HepG2 (cell line): ENCODE results near the gene FNDC8. TPM values are rescaled to one million over a fixed set of nuclear protein-coding genes. Genes with fewer than 3 reads are reported as not detected.

Experiments used
- CEBPG ChIP-seq: IDR thresholded peaks from 2 replicates; pipeline ENCODE4 v1.6.1; 2016
- CHCHD3 ChIP-seq: sonication (generic); formaldehyde crosslinking; IDR thresholded peaks from 2 replicates; pipeline ENCODE4 v1.8.0; 2022; ENCODE audit warnings: mild to moderate bottlenecking, missing genetic modification reagents, moderate library complexity
- CREM ChIP-seq, 2 experiments: sonication (generic) in 1 of 2; formaldehyde crosslinking in 1 of 2; IDR thresholded peaks; 2 replicates each; pipeline versions ENCODE4 v1.4.0 to v1.6.1; 2016 to 2020; ENCODE audit warnings: antibody characterized with exemption in 1 of 2, mild to moderate bottlenecking in 1 of 2, missing genetic modification reagents in 1 of 2
- GLI4 ChIP-seq: sonication (generic); formaldehyde crosslinking; IDR thresholded peaks from 2 replicates; pipeline ENCODE4 v1.5.1; 2020; ENCODE audit warnings: missing genetic modification reagents, mild to moderate bottlenecking, moderate library complexity, borderline replicate concordance
- HOXA9 ChIP-seq: sonication (generic); formaldehyde crosslinking; IDR thresholded peaks from 2 replicates; pipeline ENCODE4 v1.8.1; 2022; ENCODE audit warnings: missing genetic modification reagents, mild to moderate bottlenecking, moderate library complexity, borderline replicate concordance
- JUNB ChIP-seq: sonication (generic); formaldehyde crosslinking; IDR thresholded peaks from 2 replicates; pipeline ENCODE4 v1.8.0; 2022; ENCODE audit warnings: missing genetic modification reagents, mild to moderate bottlenecking, borderline replicate concordance
- MAFK ChIP-seq, 2 experiments: IDR thresholded peaks in 1 of 2; conservative IDR thresholded peaks in 1 of 2; 2 replicates each; pipeline ENCODE4 v1.6.1; 2011; ENCODE audit warnings: improper control_type of control experiment in 2 of 2, low read length in 2 of 2
- MEIS2 ChIP-seq: sonication (generic); formaldehyde crosslinking; IDR thresholded peaks from 2 replicates; pipeline ENCODE4 v1.9.0; 2021; ENCODE audit warnings: mild to moderate bottlenecking, missing genetic modification reagents
- NFKBIZ ChIP-seq: IDR thresholded peaks from 2 replicates; pipeline ENCODE4 v1.6.1; 2018; ENCODE audit warnings: missing genetic modification reagents, missing compliant biosample characterization
- RELA ChIP-seq: sonication (generic); formaldehyde crosslinking; IDR thresholded peaks from 2 replicates; pipeline ENCODE4 v1.4.0; 2020; ENCODE audit warnings: missing genetic modification reagents
- SSRP1 ChIP-seq: IDR thresholded peaks from 2 replicates; pipeline ENCODE4 v1.6.1; 2016; ENCODE audit warnings: control low read depth
- ZFY ChIP-seq: sonication (generic); formaldehyde crosslinking; IDR thresholded peaks from 2 replicates; pipeline ENCODE4 v1.4.0; 2020; ENCODE audit warnings: missing genetic modification reagents
- ZNF333 ChIP-seq: sonication (generic); formaldehyde crosslinking; IDR thresholded peaks from 2 replicates; pipeline ENCODE4 v1.4.0; 2020; ENCODE audit warnings: mild to moderate bottlenecking, missing genetic modification reagents, borderline replicate concordance
- ZNF451 ChIP-seq: sonication (generic); formaldehyde crosslinking; IDR thresholded peaks from 2 replicates; pipeline ENCODE4 v1.5.0; 2020; ENCODE audit warnings: mild to moderate bottlenecking, missing genetic modification reagents
- ZNF614 ChIP-seq: IDR thresholded peaks from 2 replicates; pipeline ENCODE4 v1.6.1; 2018; ENCODE audit warnings: missing biosample characterization, missing genetic modification reagents, inconsistent platforms, borderline replicate concordance
- ZNF841 ChIP-seq: sonication (generic); formaldehyde crosslinking; IDR thresholded peaks from 2 replicates; pipeline ENCODE4 v1.8.1; 2023; ENCODE audit warnings: missing genetic modification reagents, borderline replicate concordance
- ZNF883 ChIP-seq: sonication (generic); formaldehyde crosslinking; IDR thresholded peaks from 2 replicates; pipeline ENCODE4 v1.5.1; 2020; ENCODE audit warnings: mild to moderate bottlenecking, missing genetic modification reagents; ENCODE audit errors: not compliant biosample characterization
- ZSCAN20 ChIP-seq: sonication (generic); formaldehyde crosslinking; IDR thresholded peaks from 2 replicates; pipeline ENCODE4 v1.4.0; 2020; ENCODE audit warnings: missing genetic modification reagents, mild to moderate bottlenecking, borderline replicate concordance
- polyA plus RNA-seq, 8 experiments: library from polyadenylated mRNA; depleted of rRNA in 3 of 8; stranded (reverse) in 7 of 8; unstranded in 1 of 8; fragments of >200 nt; fragmentation: Illumina TruSeq in 4 of 8; extraction: Trizol in 4 of 8; gene quantifications; 2 replicates each; pipeline versions ENCODE4 v1.2.1 to v1.2.3, GENCODE V29; 2011 to 2016; ENCODE audit warnings: low read depth in 4 of 8, missing spikeins in 1 of 8, mixed read lengths in 1 of 8; ENCODE audit not compliant: insufficient read depth in 1 of 8
- total RNA-seq, 5 experiments: library from RNA; depleted of rRNA; stranded (reverse); fragments of >200 nt; fragmentation: Illumina TruSeq; extraction: Trizol; gene quantifications; 2 replicates each; pipeline ENCODE4 v1.2.3, GENCODE V29; 2016; ENCODE audit warnings: low read depth in 1 of 5
- TF ChIP-seq, protein P1 (sequence below): fragments of 450-650 bp; IDR thresholded peaks from 2 replicates; pipeline ENCODE4 v1.6.1; 2016
- TF ChIP-seq, protein P2 (sequence below): sonication (generic); formaldehyde crosslinking; IDR thresholded peaks from 2 replicates; pipeline ENCODE4 v1.4.0; 2020; ENCODE audit warnings: missing genetic modification reagents, mild to moderate bottlenecking, borderline replicate concordance
- TF ChIP-seq, protein P3 (sequence below): IDR thresholded peaks from 2 replicates; pipeline ENCODE4 v1.6.1; 2012; ENCODE audit warnings: inconsistent platforms
- TF ChIP-seq, protein P4 (sequence below): sonication (generic); formaldehyde crosslinking; IDR thresholded peaks from 2 replicates; pipeline ENCODE4 v1.4.0; 2020; ENCODE audit warnings: missing genetic modification reagents, borderline replicate concordance
- TF ChIP-seq, protein P5 (sequence below): sonication (generic); formaldehyde crosslinking; IDR thresholded peaks from 2 replicates; pipeline ENCODE4 v1.4.0; 2020; ENCODE audit warnings: missing genetic modification reagents

FNDC8 gene
- total and polyA plus RNA-seq, 2 of the 13 experiments (the other 11 are each of a cell fraction or from before 2014, with no cell fraction given): not detected

DNA sequence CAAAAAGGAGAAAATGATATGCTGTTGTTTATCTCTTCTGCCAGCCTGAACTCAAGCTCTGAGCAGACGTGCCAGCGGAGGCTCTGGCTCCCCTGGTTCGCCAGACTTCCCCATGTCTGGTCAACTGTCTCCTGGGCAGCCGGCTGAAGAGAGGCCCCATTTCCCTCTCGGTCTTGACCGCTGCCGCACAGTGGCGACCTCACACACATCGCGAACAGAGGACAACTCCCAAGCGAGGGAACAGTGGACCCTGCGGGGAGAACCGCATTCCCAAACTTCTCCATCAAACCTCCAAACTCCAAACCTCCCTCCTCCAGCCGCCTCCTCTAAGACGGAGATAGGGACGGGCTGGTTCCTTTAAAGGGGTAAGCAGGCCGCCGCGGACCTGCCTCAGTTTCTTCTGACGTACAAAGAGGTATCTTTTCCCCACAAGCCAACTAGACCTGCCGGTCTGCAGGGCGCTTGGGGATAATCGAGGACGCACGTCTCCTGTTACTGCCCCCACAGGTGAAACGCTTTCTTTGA is 33.0 kb upstream of the FNDC8 start (continued):
- TF ChIP-seq ZNF451 (CRISPR knock-in tag) (no peak), ZNF614 (CRISPR knock-in tag) (no peak), ZSCAN20 (no peak), NFKBIZ (CRISPR knock-in tag) (no peak), RELA (CRISPR knock-in tag) (no peak), HOXA9 (CRISPR knock-in tag) (no peak), MEIS2 (CRISPR knock-in tag) (no peak), CREM (IDR thresholded peaks at IDR 0.05) (no peak), CREM (CRISPR knock-in tag; IDR thresholded peaks at IDR 0.05) (no peak), ZNF883 (CRISPR knock-in tag) (no peak), GLI4 (no peak), CHCHD3 (CRISPR knock-in tag) (no peak), MAFK (conservative IDR thresholded peaks at IDR 0.05 in 1 of 2, IDR thresholded peaks at IDR 0.05 in 1 of 2; ENCODE audit: low read length in 2 of 2) (no peak), ZFY (no peak), ZNF333 (CRISPR knock-in tag) (no peak), ZNF841 (no peak), CEBPG (CRISPR knock-in tag) (no peak), JUNB (no peak), SSRP1 (CRISPR knock-in tag) (no peak)
- TF ChIP-seq, protein P1, sequence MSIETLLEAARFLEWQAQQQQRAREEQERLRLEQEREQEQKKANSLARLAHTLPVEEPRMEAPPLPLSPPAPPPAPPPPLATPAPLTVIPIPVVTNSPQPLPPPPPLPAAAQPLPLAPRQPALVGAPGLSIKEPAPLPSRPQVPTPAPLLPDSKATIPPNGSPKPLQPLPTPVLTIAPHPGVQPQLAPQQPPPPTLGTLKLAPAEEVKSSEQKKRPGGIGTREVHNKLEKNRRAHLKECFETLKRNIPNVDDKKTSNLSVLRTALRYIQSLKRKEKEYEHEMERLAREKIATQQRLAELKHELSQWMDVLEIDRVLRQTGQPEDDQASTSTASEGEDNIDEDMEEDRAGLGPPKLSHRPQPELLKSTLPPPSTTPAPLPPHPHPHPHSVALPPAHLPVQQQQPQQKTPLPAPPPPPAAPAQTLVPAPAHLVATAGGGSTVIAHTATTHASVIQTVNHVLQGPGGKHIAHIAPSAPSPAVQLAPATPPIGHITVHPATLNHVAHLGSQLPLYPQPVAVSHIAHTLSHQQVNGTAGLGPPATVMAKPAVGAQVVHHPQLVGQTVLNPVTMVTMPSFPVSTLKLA: no peak
- TF ChIP-seq, protein P2, sequence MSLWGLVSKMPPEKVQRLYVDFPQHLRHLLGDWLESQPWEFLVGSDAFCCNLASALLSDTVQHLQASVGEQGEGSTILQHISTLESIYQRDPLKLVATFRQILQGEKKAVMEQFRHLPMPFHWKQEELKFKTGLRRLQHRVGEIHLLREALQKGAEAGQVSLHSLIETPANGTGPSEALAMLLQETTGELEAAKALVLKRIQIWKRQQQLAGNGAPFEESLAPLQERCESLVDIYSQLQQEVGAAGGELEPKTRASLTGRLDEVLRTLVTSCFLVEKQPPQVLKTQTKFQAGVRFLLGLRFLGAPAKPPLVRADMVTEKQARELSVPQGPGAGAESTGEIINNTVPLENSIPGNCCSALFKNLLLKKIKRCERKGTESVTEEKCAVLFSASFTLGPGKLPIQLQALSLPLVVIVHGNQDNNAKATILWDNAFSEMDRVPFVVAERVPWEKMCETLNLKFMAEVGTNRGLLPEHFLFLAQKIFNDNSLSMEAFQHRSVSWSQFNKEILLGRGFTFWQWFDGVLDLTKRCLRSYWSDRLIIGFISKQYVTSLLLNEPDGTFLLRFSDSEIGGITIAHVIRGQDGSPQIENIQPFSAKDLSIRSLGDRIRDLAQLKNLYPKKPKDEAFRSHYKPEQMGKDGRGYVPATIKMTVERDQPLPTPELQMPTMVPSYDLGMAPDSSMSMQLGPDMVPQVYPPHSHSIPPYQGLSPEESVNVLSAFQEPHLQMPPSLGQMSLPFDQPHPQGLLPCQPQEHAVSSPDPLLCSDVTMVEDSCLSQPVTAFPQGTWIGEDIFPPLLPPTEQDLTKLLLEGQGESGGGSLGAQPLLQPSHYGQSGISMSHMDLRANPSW (CRISPR knock-in tag): no peak
- TF ChIP-seq, protein P3, sequence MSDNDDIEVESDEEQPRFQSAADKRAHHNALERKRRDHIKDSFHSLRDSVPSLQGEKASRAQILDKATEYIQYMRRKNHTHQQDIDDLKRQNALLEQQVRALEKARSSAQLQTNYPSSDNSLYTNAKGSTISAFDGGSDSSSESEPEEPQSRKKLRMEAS: no peak
- TF ChIP-seq, protein P4, sequence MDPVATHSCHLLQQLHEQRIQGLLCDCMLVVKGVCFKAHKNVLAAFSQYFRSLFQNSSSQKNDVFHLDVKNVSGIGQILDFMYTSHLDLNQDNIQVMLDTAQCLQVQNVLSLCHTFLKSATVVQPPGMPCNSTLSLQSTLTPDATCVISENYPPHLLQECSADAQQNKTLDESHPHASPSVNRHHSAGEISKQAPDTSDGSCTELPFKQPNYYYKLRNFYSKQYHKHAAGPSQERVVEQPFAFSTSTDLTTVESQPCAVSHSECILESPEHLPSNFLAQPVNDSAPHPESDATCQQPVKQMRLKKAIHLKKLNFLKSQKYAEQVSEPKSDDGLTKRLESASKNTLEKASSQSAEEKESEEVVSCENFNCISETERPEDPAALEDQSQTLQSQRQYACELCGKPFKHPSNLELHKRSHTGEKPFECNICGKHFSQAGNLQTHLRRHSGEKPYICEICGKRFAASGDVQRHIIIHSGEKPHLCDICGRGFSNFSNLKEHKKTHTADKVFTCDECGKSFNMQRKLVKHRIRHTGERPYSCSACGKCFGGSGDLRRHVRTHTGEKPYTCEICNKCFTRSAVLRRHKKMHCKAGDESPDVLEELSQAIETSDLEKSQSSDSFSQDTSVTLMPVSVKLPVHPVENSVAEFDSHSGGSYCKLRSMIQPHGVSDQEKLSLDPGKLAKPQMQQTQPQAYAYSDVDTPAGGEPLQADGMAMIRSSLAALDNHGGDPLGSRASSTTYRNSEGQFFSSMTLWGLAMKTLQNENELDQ (CRISPR knock-in tag): no peak
- TF ChIP-seq, protein P5, sequence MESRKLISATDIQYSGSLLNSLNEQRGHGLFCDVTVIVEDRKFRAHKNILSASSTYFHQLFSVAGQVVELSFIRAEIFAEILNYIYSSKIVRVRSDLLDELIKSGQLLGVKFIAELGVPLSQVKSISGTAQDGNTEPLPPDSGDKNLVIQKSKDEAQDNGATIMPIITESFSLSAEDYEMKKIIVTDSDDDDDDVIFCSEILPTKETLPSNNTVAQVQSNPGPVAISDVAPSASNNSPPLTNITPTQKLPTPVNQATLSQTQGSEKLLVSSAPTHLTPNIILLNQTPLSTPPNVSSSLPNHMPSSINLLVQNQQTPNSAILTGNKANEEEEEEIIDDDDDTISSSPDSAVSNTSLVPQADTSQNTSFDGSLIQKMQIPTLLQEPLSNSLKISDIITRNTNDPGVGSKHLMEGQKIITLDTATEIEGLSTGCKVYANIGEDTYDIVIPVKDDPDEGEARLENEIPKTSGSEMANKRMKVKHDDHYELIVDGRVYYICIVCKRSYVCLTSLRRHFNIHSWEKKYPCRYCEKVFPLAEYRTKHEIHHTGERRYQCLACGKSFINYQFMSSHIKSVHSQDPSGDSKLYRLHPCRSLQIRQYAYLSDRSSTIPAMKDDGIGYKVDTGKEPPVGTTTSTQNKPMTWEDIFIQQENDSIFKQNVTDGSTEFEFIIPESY: no peak
